ENCODE measurements around the gene TSSC4. TPM values are rescaled to one million over a fixed set of nuclear protein-coding genes. Genes with fewer than 3 reads are reported as not detected.

The TSSC4 gene
- total and polyA plus RNA-seq, 9 of the 15 experiments (the other 6 are each of a cell fraction or from before 2014, with no cell fraction given) = 0.41 to 54.2 (median 11.0) TPM

DNA sequence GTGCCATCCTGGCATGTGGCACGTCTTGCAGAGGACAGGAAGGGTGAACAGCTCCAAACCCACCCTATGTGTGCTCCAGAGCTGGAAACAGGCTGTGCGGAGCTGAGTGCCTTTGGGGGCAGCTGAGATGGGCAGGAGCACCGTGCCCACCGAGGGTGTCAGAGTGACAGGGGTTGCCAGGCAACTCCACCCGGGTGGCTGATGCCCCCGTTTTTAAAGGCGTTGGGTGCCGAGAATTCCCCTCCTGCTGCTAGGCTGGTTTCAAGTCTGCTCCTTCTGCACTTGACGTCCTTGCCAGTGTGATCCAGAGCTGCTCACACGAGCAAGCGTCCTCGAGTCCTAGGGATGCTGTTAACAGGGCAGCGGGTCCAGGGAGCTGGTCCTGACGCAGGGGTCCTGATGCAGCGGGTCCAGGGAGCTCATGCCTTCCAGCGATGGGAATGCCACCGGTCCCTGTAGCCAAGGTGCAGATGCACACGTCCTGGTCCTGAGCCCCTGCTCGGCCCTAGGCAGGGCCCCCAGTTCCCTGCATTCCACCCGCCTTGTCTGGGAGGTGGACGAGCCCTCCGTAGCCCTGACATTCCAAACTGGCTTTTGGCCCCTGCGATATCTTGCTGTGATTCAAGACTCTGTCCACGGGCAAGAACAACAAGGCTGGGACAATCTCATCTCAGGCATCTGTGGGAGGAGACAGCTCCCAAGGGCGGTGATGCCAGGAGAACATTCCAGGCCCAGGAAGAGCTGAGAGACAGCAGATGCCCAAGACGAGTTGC, 49.2 kb downstream of the TSSC4 start:
- H3K79me2 ChIP-seq (ENCODE audit: control insufficient read depth, insufficient read depth, low read length) = no peaks in the 10 kb centered on the region
- H2AFZ ChIP-seq (ENCODE audit: low read depth, low read length) = no peak overlapping the region
- peaks cover 8 to 74% of the 10 kb centered on the region in 2 experiments; a peak in 3 of 5 replicates for H3K27me3 ChIP-seq (ENCODE audit: control insufficient read depth in 2 of 2, insufficient read depth in 2 of 2, low read length in 2 of 2)
- POLR2A ChIA-PET = interaction anchor here (0.6 kb wide), 2 partner anchors 72 to 236 kb away, joined by 3 read pairs; no protein-coding TSS in a partner anchor
- H4K20me1 ChIP-seq (replicated peaks; ENCODE audit: control insufficient read depth, insufficient read depth, low read length) = peaks cover 6% of the 10 kb centered on the region; the same call in 1 of the 2 replicates
- DNase-seq (ENCODE audit: extremely low read depth in 1 of 4, low spot score in 3 of 4) (no peak), FAIRE-seq (no peak), ATAC-seq (no peak)
- no peak overlapping the region for H3K9ac ChIP-seq (ENCODE audit: insufficient read depth in 1 of 2, low read depth in 2 of 2, low read length in 2 of 2)
- no peaks in the 10 kb centered on the region for H3K9me1 ChIP-seq (ENCODE audit: control insufficient read depth, insufficient read depth, low read length)
- in situ Hi-C loops (cut with MboI) (no loop called here), intact Hi-C loops (cut with micrococcal nuclease) (no loop called here)
- CTCF ChIA-PET (ENCODE audit: low intra/inter-chr PET ratio) = no interaction called here
- no peak overlapping the region for H3K4me2 ChIP-seq (ENCODE audit: insufficient read depth, low read length)
- H3K4me3 ChIP-seq = no peak overlapping the region
- H3K9me3 ChIP-seq (replicated peaks; ENCODE audit: control insufficient read depth, insufficient read depth, low read depth, low read length) = no peaks in the 10 kb centered on the region
- no peak overlapping the region for H3K27ac ChIP-seq (ENCODE audit: extremely low read depth, low read depth, low read length)
- 1% methylated on average over 26 of the region's 26 CpGs for WGBS (ENCODE audit: insufficient coverage, low coverage, missing lambda C conversion rate)
- BruUV-seq (replicated peaks) = no TSS peak
- H3K36me3 ChIP-seq (ENCODE audit: control insufficient read depth, insufficient read depth, low read length) = no peaks in the 10 kb centered on the region
- peaks cover 0 to 19% of the 10 kb centered on the region in 2 experiments; a peak in 2 of 5 replicates for H3K4me1 ChIP-seq (replicated peaks in 1 of 2; ENCODE audit: control insufficient read depth in 2 of 2, insufficient read depth in 2 of 2, low read length in 2 of 2)
- TF ChIP-seq ARID2 (IDR thresholded peaks at IDR 0.05) (no peak), XRCC3 (IDR thresholded peaks at IDR 0.05) (no peak), SMAD2 (IDR thresholded peaks at IDR 0.05; ENCODE audit: low read depth, low read length) (no peak), COPS2 (conservative IDR thresholded peaks at IDR 0.05) (no peak), NCOA1 (IDR thresholded peaks at IDR 0.05; ENCODE audit: low read depth) (no peak), ZNF347 (CRISPR knock-in tag; IDR thresholded peaks at IDR 0.05; ENCODE audit: low read depth) (no peak), LEF1 (IDR thresholded peaks at IDR 0.05) (no peak), ZNF263 (CRISPR knock-in tag; IDR thresholded peaks at IDR 0.05; ENCODE audit: borderline replicate concordance) (no peak), KLF10 (CRISPR knock-in tag; IDR thresholded peaks at IDR 0.05) (no peak), ZNF740 (CRISPR knock-in tag; IDR thresholded peaks at IDR 0.05) (no peak), ZNF740 (tag; IDR thresholded peaks at IDR 0.05) (no peak), CTBP1 (IDR thresholded peaks at IDR 0.05; ENCODE audit: borderline replicate concordance) (no peak), GABPA (tag; conservative IDR thresholded peaks at IDR 0.05; ENCODE audit: low read depth) (no peak), NFRKB (IDR thresholded peaks at IDR 0.05; ENCODE audit: low read depth) (no peak), CGGBP1 (CRISPR knock-in tag; IDR thresholded peaks at IDR 0.05) (no peak)
- TF ChIP-seq, protein P1, sequence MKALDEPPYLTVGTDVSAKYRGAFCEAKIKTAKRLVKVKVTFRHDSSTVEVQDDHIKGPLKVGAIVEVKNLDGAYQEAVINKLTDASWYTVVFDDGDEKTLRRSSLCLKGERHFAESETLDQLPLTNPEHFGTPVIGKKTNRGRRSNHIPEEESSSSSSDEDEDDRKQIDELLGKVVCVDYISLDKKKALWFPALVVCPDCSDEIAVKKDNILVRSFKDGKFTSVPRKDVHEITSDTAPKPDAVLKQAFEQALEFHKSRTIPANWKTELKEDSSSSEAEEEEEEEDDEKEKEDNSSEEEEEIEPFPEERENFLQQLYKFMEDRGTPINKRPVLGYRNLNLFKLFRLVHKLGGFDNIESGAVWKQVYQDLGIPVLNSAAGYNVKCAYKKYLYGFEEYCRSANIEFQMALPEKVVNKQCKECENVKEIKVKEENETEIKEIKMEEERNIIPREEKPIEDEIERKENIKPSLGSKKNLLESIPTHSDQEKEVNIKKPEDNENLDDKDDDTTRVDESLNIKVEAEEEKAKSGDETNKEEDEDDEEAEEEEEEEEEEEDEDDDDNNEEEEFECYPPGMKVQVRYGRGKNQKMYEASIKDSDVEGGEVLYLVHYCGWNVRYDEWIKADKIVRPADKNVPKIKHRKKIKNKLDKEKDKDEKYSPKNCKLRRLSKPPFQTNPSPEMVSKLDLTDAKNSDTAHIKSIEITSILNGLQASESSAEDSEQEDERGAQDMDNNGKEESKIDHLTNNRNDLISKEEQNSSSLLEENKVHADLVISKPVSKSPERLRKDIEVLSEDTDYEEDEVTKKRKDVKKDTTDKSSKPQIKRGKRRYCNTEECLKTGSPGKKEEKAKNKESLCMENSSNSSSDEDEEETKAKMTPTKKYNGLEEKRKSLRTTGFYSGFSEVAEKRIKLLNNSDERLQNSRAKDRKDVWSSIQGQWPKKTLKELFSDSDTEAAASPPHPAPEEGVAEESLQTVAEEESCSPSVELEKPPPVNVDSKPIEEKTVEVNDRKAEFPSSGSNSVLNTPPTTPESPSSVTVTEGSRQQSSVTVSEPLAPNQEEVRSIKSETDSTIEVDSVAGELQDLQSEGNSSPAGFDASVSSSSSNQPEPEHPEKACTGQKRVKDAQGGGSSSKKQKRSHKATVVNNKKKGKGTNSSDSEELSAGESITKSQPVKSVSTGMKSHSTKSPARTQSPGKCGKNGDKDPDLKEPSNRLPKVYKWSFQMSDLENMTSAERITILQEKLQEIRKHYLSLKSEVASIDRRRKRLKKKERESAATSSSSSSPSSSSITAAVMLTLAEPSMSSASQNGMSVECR (CRISPR knock-in tag; IDR thresholded peaks at IDR 0.05) = no peak

Measured in K562 (cell line).